MM.1S (cell line): ENCODE results near the gene TYW1B.
"Not testable (repeated sequence)": the region's sequence is repeated elsewhere in the genome, so short reads cannot be mapped to it uniquely, and the experiment has no call there.

ENCODE experiments used
- DNase-seq: peaks from one replicate; pipeline ENCODE4 v3.0.0-alpha.2; 2015
- H2AFZ ChIP-seq: fragments of 300-600 bp; sonication (generic); 2 replicates; pipeline ENCODE4 v1.6.0; 2016; ENCODE audit warnings: antibody characterized with exemption, low read length
- H3F3A ChIP-seq: fragments of 300-600 bp; sonication (generic); 2 replicates; pipeline ENCODE4 v1.6.1; 2016; ENCODE audit warnings: mild to moderate bottlenecking, antibody characterized with exemption, low read length, moderate library complexity, mixed read lengths; ENCODE audit not compliant: insufficient read depth
- H3K27ac ChIP-seq: fragments of 300-600 bp; sonication (generic); 2 replicates; pipeline ENCODE4 v1.5.1; 2016; ENCODE audit warnings: mild to moderate bottlenecking, low read length
- H3K27me3 ChIP-seq: fragments of 300-600 bp; sonication (generic); replicated peaks from 2 replicates; pipeline ENCODE4 v1.6.0; 2016; ENCODE audit warnings: low read length; ENCODE audit not compliant: insufficient read depth
- H3K36me3 ChIP-seq: fragments of 300-600 bp; sonication (generic); replicated peaks from 2 replicates; pipeline ENCODE4 v1.6.1; 2016; ENCODE audit warnings: mild to moderate bottlenecking, low read length, mixed read lengths; ENCODE audit not compliant: insufficient read depth
- H3K4me1 ChIP-seq: fragments of 300-600 bp; sonication (generic); 2 replicates; pipeline ENCODE4 v1.6.1; 2016; ENCODE audit warnings: low read length, mixed read lengths
- H3K4me2 ChIP-seq: fragments of 300-600 bp; sonication (generic); 2 replicates; pipeline ENCODE4 v1.6.0; 2016; ENCODE audit warnings: low read depth, low read length
- H3K4me3 ChIP-seq: fragments of 300-600 bp; sonication (generic); 2 replicates; pipeline ENCODE4 v1.5.1; 2016; ENCODE audit warnings: low read length, mixed read lengths
- H3K79me2 ChIP-seq: fragments of 300-600 bp; sonication (generic); 2 replicates; pipeline ENCODE4 v1.6.1; 2016; ENCODE audit warnings: mixed run types, low read length, mixed read lengths
- H3K9ac ChIP-seq: fragments of 300-600 bp; sonication (generic); 2 replicates; pipeline ENCODE4 v1.6.1; 2016; ENCODE audit warnings: low read length, mixed read lengths
- H3K9me2 ChIP-seq: fragments of 300-600 bp; sonication (generic); replicated peaks from 2 replicates; pipeline ENCODE4 v1.6.1; 2016; ENCODE audit warnings: mild to moderate bottlenecking, low read length, mixed read lengths; ENCODE audit not compliant: insufficient read depth
- H3K9me3 ChIP-seq: fragments of 300-600 bp; sonication (generic); replicated peaks from 2 replicates; pipeline ENCODE4 v1.6.1; 2016; ENCODE audit warnings: mild to moderate bottlenecking, low read length, mixed read lengths; ENCODE audit not compliant: insufficient read depth
- H4K20me1 ChIP-seq: fragments of 300-600 bp; sonication (generic); 2 replicates; pipeline ENCODE4 v1.6.1; 2016; ENCODE audit warnings: mild to moderate bottlenecking, low read length, moderate library complexity, mixed read lengths; ENCODE audit not compliant: insufficient read depth
- CTCF ChIP-seq: fragments of 300-600 bp; sonication (generic); IDR thresholded peaks from 2 replicates; pipeline ENCODE4 v1.5.1; 2016; ENCODE audit warnings: antibody characterized with exemption, low read length, mixed read lengths
- EZH2 ChIP-seq: fragments of 300-600 bp; sonication (generic); optimal IDR thresholded peaks from 2 replicates; pipeline ENCODE3; 2017; ENCODE audit warnings: low read depth, mild to moderate bottlenecking, antibody characterized with exemption, low read length, mixed read lengths
- EZH2phosphoT487 ChIP-seq: fragments of 300-600 bp; sonication (generic); IDR thresholded peaks from 2 replicates; pipeline ENCODE4 v1.6.1; 2018; ENCODE audit warnings: antibody characterized with exemption, low read length

Gene TYW1B

GRCh38 chr7:72710983-72711382, 117.0 kb downstream of the TYW1B start:
- H3K27ac ChIP-seq: no peak overlapping the region

GRCh38 chr7:72709909-72710308, 118.1 kb downstream of the TYW1B start:
- Histone ChIP-seq H4K20me1 (no peaks in the 10 kb centered on the region), H3K9me2 (no peaks in the 10 kb centered on the region), H3K27me3 (no peaks in the 10 kb centered on the region), H3K36me3 (no peaks in the 10 kb centered on the region), H3F3A (no peaks in the 10 kb centered on the region), H3K79me2 (no peaks in the 10 kb centered on the region), H3K9ac (no peak overlapping the region), H2AFZ (no peak overlapping the region), H3K27ac (no peak overlapping the region), H3K4me3 (no peak overlapping the region), H3K4me1 (no peaks in the 10 kb centered on the region), H3K4me2 (no peak overlapping the region), H3K9me3 (no peaks in the 10 kb centered on the region)
- no peak for DNase-seq
- TF ChIP-seq EZH2: no peak
- TF ChIP-seq CTCF: no peak
- TF ChIP-seq EZH2phosphoT487: no peak

More at GRCh38 chr7:72710983-72711382, 117.0 kb downstream of the TYW1B start:
- no peaks in the 10 kb centered on the region for H3K9me3 ChIP-seq
- no peak for DNase-seq
- TF ChIP-seq EZH2: no peak
- TF ChIP-seq EZH2phosphoT487: no peak
- no peak for TF ChIP-seq CTCF
- no peaks in the 10 kb centered on the region for H3K4me1 ChIP-seq
- no peaks in the 10 kb centered on the region for H3K79me2 ChIP-seq
- no peak overlapping the region for H3K4me2 ChIP-seq
- H3K4me3 ChIP-seq: no peak overlapping the region
- no peaks in the 10 kb centered on the region for H3K36me3 ChIP-seq
- H2AFZ ChIP-seq: no peak overlapping the region
- H3K9me2 ChIP-seq: no peaks in the 10 kb centered on the region
- no peak overlapping the region for H3K9ac ChIP-seq
- no peaks in the 10 kb centered on the region for H3F3A ChIP-seq
- no peaks in the 10 kb centered on the region for H4K20me1 ChIP-seq
- H3K27me3 ChIP-seq: no peaks in the 10 kb centered on the region

DNA sequence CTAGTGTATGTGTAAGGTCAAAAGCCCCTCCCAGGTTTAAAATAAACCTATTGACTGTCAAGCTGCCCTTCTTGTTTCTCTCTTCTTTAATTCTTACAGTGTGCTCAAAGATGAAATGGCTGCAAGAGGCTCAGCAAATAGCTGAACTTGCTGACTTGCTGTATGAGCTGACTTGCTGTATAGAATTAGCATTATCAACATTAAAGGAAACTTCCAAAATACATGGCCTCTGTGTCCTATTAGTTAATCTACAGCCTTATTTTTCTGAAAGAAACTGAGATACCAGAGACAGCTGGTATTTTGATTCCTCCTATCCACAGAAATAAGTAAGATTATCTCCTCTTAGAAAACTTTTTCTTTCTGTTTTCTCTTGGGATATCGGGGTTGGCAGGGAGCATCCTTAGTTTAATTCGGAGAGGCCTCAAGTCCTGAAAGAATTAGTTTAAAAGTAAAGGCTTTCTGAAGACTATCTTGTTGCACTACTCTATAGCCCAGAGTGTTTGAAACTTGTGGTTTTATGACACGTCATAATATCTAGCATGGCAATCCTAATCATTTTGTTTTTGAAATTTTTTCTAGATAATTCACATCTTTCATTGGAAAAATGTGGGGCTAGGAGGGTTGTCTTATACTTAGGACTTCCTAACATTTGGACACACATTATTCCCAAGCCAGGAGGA, 119.5 kb downstream of the TYW1B start:
- not testable (repeated sequence) for H3F3A ChIP-seq, H4K20me1 ChIP-seq, H3K9me2 ChIP-seq, H3K4me3 ChIP-seq, H3K27ac ChIP-seq, H3K79me2 ChIP-seq, H3K9ac ChIP-seq, H3K36me3 ChIP-seq, H3K4me1 ChIP-seq, H2AFZ ChIP-seq, H3K9me3 ChIP-seq, H3K4me2 ChIP-seq, DNase-seq, H3K27me3 ChIP-seq

GRCh38 chr7:72706521-72706920, 121.5 kb downstream of the TYW1B start:
- Histone ChIP-seq H3K9me2 (no peaks in the 10 kb centered on the region), H3K9me3 (no peaks in the 10 kb centered on the region), H4K20me1 (no peaks in the 10 kb centered on the region), H3K27me3 (no peaks in the 10 kb centered on the region), H2AFZ (no peak overlapping the region), H3K4me3 (no peak overlapping the region), H3K4me2 (no peak overlapping the region), H3K4me1 (no peaks in the 10 kb centered on the region), H3K36me3 (no peaks in the 10 kb centered on the region), H3K27ac (no peak overlapping the region), H3K79me2 (no peaks in the 10 kb centered on the region), H3K9ac (no peak overlapping the region), H3F3A (no peaks in the 10 kb centered on the region)
- DNase-seq: no peak
- TF ChIP-seq CTCF (no peak), EZH2 (no peak), EZH2phosphoT487 (no peak)

GRCh38 chr7:72705693-72706092, 122.3 kb downstream of the TYW1B start:
- H3K4me2 ChIP-seq, H2AFZ ChIP-seq, H3K4me3 ChIP-seq, H3K79me2 ChIP-seq, H3K27ac ChIP-seq, H3K9me2 ChIP-seq, H3K36me3 ChIP-seq, H3K9ac ChIP-seq, DNase-seq, H3F3A ChIP-seq, H3K9me3 ChIP-seq, H3K27me3 ChIP-seq, H4K20me1 ChIP-seq, H3K4me1 ChIP-seq: not testable (repeated sequence)
